Mammary epithelial cell (primary cell): Measurements from ENCODE around the gene RARB.

Source experiments
- CTCF ChIP-seq, 2 donors: IDR thresholded peaks in 1 of 2; conservative IDR thresholded peaks in 1 of 2; 2 replicates each; pipeline ENCODE4 v1.5.1; 2011 to 2012; ENCODE audit warnings: inconsistent platforms in 2 of 2, low read length in 2 of 2, mild to moderate bottlenecking in 2 of 2, control low read depth in 1 of 2, low read depth in 1 of 2; ENCODE audit not compliant: insufficient read depth in 1 of 2; ENCODE audit errors: extremely low read depth in 1 of 2
- EZH2 ChIP-seq: IDR thresholded peaks from 2 replicates; pipeline ENCODE4 v1.6.1; 2012; ENCODE audit warnings: low read length, inconsistent platforms, borderline replicate concordance

- TF ChIP-seq CTCF (conservative IDR thresholded peaks at IDR 0.05 in 1 of 2, IDR thresholded peaks at IDR 0.05 in 1 of 2; ENCODE audit: extremely low read depth in 1 of 2, insufficient read depth in 1 of 2, low read depth in 1 of 2, low read length in 2 of 2), result no peak
- no peak for TF ChIP-seq EZH2
Observed at GRCh38 chr3:25537516-25537915, 109.5 kb downstream of the RARB start.
